GM21381 (cell line): ENCODE measurements around the gene FOXN3.

Source experiments
- ATAC-seq: cut with Tn5 transposase; IDR thresholded peaks from one replicate; pipeline ENCODE4 v1.9.1; 2021; ENCODE audit warnings: mild to moderate bottlenecking, moderate library complexity; ENCODE audit not compliant: unreplicated experiment

FOXN3 gene

DNA sequence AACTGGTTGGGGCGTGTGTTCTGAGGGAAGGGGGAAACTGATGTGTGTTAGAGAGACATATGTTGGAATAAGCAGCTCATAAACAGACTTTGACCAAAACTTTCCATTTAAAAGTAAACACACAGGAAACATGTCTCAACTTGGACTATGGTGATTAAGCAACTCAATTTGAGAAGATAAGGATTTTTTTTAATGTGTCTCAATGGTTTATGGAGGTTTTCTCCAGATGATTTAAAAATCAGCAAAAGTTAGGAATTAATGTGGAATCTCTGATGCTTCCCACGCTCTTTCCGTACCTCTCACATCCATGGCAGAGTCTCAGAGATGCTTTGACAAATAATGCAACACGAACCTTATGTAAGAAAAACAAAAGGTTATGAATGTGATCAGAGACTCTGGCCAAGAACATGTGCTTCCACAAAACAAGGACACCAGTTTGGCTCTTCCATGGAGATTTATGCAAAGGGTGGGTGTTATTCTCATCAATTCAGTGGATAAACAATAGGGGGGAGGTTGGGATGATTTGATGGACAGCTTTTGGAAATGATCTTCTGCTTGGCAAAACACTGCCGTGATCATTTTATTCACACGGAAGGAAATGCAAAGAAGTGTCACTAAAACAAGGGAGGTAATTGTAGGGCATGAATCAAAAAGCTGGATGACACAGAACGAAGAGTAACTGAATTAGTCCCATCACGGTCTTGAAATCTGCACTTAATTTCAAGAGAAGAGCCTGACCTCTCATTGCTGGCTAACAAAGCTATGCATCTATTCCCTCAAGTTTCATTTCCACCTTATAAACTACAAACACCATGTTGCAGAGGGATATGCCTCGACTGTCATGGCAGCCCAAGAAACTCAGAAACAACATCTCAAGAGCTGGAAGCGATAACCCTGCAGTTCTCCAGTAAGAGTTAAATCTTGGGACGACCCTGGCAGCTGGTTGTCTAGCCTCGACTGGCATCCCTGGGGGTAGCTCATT is 76.5 kb downstream of the FOXN3 start:
- ATAC-seq, result no peak

DNA sequence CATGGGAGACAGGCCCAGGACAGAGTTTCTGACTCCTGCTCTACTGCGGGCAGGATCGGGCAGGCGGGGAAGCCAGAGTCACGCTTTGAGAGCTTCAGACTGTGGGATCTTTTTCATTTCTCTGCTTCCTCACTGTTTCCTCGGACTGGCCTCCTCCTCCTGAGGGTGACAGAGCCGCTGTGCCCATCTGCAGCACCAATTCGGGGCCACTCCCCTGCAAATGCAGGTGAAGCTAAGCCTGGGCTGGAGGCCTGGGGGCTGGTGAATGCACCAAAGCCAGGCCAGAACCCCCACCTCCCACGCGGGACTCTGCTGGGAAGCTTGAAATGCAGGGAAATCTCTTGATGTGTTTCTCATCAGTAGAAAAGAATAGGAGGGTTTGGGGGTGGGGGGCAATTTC is 77.5 kb downstream of the FOXN3 start:
- ATAC-seq, result no peak

DNA sequence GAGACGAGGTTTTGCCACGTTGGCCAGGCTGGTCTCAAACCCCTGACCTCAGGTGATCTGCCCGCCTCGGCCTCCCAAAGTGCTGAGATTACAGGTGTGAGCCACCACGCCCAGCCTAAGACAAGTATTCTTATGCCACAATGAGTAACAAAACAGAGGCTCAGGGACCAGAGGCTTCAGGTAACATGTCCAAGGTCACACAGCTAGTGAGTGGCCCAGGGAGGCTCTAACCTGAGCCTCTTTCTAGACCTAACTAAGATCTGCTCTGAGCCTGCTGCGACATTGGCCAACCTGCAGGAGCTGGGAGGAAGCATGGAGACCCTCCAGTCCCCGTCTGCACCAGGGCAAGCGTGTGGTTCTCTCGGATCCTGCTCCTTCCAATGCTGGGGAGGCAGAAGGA is 77.9 kb downstream of the FOXN3 start:
- ATAC-seq, result no peak

DNA sequence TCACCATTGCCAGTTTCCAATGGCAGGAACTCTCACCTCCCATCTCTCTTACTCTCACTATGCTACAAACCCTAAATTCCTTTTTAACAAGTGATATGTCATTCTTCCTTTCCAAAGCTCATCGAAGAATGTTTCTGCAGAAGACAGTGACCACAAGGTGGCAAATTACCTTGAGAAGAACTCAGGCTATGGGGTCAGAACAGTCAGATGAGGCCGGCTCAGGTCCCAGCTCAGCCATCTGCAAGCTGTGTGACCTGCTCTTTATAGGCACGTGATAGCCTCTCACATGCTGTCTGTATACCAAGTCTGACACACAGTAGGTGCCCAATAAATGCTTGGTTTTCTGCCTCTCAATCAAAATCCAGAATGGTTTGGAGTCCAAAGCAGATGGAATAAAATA is 80.7 kb downstream of the FOXN3 start:
- ATAC-seq, result peak; percentile 38

DNA sequence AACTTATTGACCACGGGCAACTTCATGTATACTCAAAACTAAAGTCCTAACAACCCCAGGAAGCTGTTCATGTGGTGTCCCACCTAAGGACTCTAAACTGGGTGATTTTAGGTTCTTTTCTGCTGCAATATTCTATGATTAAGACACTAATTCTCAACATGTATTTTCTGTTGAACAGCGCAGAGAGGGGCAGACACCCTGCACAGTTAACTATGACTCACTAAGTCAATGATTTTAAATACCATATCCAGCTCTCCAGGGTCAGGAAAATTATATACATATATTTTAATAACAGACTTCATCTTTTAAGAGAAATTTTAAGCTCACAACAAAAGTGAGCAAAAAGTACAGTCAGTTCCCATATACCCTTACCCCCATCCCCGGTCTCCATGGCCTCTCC is 85.0 kb downstream of the FOXN3 start:
- ATAC-seq, result no peak

DNA sequence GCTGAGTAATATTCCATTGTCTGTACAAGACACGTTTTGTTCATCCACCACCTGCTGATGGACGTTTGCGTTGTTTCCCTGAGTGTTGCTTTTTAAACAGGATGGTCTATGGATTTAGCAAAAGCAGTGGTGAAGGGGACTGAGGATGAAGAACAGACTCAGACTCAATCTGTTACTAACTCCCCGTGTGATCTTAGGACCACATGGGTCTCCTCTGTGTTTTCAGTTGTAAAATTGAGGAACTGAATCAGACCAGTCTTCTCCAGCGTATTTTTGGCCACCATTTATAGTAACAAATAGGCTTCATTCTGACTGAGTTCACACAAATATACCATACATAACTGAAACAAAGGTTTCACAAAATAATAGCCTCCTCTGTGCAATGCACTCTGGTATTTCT is 85.6 kb downstream of the FOXN3 start:
- ATAC-seq, result peak; percentile 81

DNA sequence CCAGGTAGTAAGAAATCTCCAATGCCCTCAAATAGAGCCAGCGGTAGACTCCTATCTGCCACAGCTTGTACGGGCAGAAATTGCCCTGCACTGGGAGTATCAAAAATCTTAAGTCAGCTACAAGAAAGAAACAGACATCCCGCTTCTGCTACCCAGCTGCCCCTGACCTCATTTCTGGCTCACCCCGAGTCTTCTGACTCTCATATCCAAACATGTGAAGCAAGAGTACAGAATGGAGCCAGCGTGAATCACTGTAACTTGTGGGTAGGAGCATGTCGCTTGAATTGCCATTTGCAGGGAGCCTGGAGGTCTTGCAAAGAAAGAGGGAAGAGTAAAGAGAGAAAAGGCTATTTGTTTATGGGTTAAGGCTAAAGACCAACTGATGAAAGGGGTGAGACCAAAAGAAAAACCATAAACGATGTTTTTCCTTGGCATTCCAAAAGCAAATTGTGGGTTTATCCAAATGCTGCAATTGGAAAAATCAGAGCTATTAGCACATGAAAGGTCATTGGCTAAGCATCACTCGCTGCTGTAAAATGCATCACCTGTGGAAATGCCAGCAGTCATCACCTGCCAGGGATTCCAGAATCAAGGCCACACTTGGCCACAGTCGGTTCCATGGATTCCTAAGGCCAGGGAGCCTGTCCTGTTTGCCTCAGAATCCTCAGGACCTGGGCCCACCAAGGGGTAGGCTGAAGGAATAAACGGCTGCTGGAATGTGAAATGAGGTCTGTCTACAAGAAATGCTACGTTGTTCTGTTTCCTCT is 86.6 kb downstream of the FOXN3 start:
- ATAC-seq, result no peak

DNA sequence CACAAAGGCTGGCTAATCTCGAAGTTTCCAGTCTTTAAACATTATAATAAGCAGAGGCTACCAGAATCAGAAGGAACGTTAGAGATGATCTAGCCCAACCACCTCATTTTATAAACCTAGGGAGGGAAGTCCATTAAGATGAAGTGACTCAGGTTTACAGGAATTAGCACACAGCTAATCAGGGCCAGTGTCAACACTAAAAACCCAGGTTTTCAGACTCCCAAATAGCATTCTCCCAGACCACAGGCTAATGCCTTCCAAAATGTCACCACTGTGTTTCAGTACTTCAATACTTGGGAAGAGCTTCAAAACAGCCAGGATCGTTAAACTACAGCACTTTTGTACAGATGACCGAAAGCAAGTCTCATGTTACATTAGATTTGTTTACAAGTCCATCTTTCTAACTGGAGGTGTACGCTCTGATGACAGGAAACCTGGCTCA is 89.2 kb downstream of the FOXN3 start:
- ATAC-seq, result no peak

DNA sequence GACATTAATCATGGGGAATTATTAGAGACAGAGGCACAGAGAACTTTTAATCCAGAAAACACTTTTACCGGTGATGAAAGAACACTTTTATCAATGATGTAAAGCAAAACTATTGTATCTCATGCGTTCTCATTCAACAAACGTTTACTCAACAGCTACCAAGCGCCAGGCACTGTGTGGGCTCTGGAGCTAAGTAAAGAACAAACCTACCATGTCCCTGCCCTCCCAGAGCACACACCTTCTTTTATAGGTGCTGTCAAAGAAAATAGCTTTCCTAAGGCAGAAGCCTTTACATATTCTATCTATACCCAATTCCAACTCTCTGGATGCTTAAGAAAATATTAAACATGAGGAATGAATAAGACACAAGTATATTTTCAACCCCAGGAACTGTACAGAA is 91.1 kb downstream of the FOXN3 start:
- no peak for ATAC-seq

DNA sequence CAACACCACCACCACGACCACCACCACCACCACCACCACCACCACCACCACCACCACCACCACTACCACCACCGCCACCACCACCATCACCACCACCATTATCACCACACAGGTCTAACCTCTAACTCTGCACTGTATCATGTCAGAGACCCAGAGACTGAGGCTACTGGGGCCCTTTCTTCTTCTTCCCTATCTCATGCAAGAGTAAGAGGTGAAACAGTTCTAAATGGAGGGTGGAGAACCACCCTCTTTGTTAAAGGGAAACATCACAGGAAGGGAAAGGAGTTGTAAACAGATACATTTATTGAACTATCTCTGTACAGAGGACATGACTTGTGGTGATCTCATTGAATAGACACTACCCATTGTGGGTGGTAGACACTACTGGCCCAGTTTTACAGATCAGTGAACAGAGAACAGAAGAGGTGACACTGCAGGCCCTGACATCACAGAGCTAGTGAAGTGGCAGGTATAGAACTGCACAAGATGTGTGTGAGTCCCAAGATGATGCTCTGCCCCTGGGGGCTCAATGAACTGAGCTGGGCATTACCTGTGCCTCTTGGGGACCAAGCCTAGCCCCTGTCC is 91.6 kb downstream of the FOXN3 start:
- no peak for ATAC-seq

DNA sequence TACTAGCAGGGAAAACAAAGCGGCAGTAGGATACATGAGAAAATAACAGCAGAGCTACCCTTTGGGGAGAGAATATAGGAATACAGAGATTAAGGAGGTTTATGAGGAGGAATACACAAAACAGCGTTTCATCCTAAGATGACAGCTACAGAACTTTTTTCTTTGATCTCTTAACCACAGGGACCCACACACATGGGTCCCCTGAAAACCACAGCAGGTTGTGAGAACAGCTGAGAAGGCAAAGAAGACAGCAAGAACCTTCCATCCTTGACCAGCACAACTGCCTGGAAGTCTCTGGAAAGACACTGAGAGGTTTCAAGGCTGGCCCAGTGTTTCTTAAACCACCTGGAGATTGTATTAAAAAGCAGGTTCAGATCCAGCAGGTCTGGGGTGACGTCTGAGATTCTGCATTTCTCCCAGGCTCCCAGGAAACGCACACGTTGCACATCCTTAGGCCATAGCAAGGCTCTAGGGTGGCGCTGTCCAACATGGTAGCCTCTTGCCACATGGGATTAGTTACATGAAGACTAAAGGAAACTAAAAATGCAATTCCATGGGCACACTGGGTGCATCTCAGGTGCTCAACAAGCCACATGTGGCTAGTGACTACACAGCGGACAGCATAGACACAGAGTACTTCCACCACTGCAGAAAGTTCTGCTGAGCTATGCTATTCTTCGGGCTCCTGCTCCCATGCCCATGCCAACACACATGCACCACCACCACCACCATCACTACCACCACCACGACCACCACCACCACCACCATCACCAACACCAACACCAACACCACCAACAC is 92.3 kb downstream of the FOXN3 start:
- ATAC-seq, result peak; percentile 57

DNA sequence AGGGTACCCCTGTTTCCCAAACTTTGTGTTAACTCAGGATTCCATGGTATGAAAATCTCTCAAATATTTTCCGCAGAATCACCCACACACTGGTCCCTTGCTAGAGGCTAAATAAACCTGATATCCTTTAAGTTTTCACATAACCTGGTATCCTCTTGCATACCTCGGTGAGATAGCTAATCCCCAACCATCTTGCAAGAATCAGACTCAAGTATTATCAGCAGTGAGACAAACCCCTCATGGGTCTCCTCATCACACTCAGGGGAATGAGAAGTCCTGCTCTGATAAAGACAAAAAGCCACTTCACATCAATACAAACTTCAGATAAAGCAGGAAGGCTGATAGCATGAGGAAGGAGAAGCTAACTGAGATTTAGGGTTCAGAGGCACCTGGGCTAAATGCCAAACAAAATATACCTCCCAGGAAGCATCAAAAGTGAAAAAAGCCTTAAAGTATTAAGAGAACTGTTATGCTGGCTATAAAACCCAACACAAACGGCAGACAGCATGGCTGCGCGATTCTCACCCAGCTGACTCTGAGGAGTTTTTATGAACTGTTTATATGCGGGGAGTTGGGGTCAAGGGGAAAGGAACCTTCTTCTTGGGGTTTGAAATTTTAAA is 96.5 kb downstream of the FOXN3 start:
- no peak for ATAC-seq

DNA sequence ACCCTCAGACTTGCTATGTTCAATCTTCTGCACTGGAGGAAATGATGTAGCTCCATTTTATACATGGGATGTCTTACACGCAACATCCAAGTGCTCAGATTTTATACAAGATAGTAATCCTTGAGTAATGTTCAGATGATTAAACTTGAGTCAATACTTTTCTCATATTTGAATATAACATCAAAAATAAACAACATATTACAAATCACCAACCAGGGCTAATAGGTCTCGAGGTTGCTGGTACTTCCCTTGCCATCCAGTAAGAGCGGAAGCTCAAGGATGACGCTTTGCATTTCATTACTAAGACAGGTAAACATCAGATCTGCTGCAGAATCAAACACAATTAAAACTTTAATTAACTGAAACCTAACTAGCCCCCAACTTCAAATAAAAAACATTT is 97.3 kb downstream of the FOXN3 start:
- no peak for ATAC-seq

DNA sequence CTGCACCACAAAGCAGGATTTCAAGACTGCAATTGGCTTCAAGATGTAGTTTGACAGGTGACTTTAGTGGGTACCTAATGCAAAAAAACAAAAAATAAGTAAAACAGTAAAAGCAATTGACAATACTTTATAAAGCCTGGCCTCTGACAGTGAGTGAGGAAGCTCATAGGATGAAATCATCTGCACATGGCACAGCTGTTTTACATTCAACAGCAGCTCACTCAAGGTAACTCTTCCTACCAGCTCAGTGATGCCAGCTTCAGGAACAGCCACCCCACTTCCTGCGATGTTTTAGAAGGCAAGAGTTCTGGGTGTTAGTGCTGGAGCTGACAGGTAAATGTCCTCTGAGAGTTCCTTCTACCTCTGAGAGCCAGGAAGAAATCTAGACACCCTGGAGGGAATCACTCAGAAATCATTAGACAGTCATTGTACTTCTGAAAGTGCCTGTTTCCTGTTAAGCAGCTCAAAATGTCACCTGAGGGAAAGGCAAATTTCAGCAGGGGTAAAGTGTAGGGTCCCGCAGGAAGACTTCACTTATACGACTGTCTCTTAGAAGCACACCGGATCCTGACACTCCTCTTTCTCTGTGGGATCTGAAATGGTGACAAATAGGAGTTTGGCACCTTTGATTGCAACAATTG is 99.9 kb downstream of the FOXN3 start:
- peak; percentile 86 for ATAC-seq

DNA sequence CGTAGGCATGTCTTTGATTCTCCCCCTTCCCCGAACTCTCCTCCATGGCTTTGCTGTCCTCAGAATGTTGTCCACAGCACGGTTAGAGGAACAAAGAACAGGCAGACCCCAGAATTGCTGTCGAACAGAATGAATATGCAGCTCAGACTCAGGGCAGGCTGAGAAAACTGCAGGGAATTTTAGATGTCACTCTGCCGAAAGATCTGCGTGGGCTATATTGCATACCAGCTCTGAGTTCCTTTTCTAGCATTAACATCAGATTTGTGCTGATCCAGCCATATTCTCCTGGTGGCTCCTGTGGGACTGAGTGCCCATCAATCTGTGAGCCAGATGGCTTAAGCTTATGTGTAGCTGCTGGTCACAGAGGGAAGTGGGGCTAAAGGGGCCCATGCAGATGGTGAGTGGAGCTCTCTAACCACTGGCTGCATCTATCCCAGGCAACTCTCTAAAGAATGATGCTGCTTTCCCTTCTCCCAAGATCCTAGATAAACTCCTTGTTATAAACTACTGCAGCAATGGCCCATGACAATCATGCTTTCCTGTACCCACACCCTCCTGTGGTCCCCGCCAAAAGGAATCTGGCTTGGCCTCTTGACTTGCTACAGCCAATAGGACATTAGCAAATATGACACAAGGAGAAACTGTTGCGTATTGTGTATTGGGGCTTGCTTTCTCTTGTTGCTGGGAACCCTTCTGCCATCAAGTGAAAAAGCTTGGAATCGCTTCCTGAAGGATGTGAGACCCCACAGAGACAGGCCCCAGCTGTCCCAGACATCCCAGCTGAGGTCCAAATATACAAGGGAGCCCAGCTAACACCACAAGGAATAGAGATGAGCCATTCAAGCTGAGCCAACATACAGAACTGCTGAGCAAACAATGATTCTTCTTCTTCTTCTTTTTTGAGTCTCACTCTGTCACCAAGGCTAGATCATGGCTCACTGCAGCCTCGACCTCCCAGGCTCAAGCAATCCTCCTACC is 101.3 kb downstream of the FOXN3 start:
- ATAC-seq, result no peak

DNA sequence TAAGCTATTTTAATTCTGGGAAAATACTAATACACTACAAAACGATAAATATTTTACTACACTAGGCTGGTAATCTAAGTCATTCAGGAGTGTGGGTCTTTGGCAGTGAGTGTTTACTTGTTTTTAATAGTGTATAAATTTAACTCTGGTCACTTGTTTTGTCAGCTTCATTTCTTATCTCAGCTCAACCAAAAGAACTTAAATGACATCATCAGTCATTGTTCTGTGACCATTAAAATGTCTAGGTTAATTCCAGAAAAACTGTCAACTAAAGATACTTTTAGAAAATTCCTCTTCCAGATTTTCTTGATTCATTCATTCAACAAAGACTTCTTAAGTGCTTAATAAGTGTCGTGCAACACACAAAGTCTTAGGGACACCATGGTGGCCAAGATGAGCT is 102.8 kb downstream of the FOXN3 start:
- no peak for ATAC-seq

DNA sequence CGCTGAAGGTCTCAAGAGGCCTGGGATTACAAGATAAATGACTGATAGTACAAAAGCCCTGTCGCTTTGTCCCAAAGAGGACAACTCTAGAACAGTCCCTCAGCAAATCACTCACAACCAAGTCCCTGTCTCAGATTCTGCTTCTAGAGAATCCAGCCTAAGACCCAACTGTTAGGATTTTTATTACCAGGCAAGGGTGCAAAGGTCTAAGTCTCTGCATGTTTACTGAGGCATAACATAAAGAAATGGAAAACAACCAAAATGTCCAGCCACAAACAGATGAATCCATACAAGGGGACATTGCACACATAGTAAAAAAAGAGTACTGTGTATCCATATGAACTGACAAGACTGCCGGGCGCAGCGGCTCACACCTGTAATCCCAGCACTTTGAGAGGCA is 104.1 kb downstream of the FOXN3 start:
- ATAC-seq, result no peak

DNA sequence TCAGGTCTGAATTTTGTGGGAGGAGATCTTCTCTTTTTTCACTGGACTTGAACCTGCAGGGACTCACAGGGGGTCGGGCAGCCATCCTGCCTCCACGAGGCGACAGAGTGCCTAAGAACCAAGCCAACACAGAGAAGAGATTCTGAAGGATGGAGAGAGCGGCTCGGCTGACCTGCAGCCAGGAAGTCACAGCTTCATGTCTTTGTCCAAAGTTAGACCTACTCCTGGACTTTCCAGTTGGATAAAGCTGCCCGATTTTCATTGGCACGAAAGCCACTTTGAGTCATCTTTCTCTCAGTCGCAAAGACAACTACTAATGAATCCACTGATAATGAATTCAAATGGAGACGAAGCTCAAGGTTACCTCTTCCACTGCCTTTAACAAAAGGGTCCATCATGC is 106.8 kb downstream of the FOXN3 start:
- ATAC-seq, result no peak
